ENCODE results near the gene CCT3. TPM values are rescaled to one million over a fixed set of nuclear protein-coding genes. Genes with fewer than 3 reads are reported as not detected.

Gene CCT3
- total and polyA plus RNA-seq, 10 of the 15 experiments (the other 5 are each of a cell fraction or from before 2014, with no cell fraction given), result 319 to 585 (median 427) TPM

GRCh38 chr1:156385534-156386031 lies 47.5 kb upstream of the CCT3 start:
- Histone ChIP-seq H3K27me3 (replicated peaks in 1 of 2; ENCODE audit: control insufficient read depth in 2 of 2, insufficient read depth in 2 of 2, low read length in 1 of 2) (peaks cover 6 to 11% of the 10 kb centered on the region in 2 experiments), H4K20me1 (ENCODE audit: control insufficient read depth, insufficient read depth) (no peaks in the 10 kb centered on the region), H3K36me3 (ENCODE audit: control insufficient read depth in 2 of 2, insufficient read depth in 2 of 2, low read length in 1 of 2) (no peaks in the 10 kb centered on the region), H3K27ac (ENCODE audit: control insufficient read depth, insufficient read depth) (no peak overlapping the region), H3K4me3 (no peak overlapping the region), H3K9ac (ENCODE audit: control insufficient read depth, insufficient read depth, low read length) (no peak overlapping the region), H3K4me2 (ENCODE audit: control insufficient read depth, insufficient read depth) (no peak overlapping the region), H3K79me2 (ENCODE audit: control insufficient read depth, insufficient read depth, low read length) (no peaks in the 10 kb centered on the region), H3K4me1 (ENCODE audit: control insufficient read depth, insufficient read depth, low read length) (no peaks in the 10 kb centered on the region), H3K9me3 (replicated peaks; ENCODE audit: control insufficient read depth, insufficient read depth, low read length) (no peaks in the 10 kb centered on the region), H2AFZ (ENCODE audit: control insufficient read depth, low read depth, low read length) (no peak overlapping the region)
- BruUV-seq (replicated peaks), result no TSS peak
- ATAC-seq (peak; percentile 69), FAIRE-seq (peak; percentile 95), DNase-seq (ENCODE audit: low read depth, low spot score) (no peak)
- SMC1A ChIA-PET (ENCODE audit: uncharacterized antibody, unreplicated experiment), result interaction anchor here (0.6 to 5.4 kb wide), 28 partner anchors 9 to 242 kb away, joined by 3 to 149 read pairs (median 5); partner anchors contain the start of gene TTC24
- RAD21 ChIA-PET (ENCODE audit: unreplicated experiment), result interaction anchor here (0.6 to 6.3 kb wide), 31 partner anchors 8 to 242 kb away, joined by 3 to 162 read pairs (median 4); partner anchors contain the start of gene NAXE
- 0% methylated on average over 9 of the region's 9 CpGs for WGBS (ENCODE audit: insufficient coverage, insufficient replicate concordance, low lambda C conversion rate, missing lambda C conversion rate)
- in situ Hi-C loops (cut with MboI), result loop anchor here (5.0 kb wide), 1 partner anchor 222 kb away; no protein-coding TSS in a partner anchor
- POLR2A ChIA-PET, result interaction anchor here (0.6 to 1.5 kb wide), 3 partner anchors 14 to 271 kb away, joined by 3 to 8 read pairs (median 3); no protein-coding TSS in a partner anchor
- intact Hi-C loops (cut with micrococcal nuclease; ENCODE audit: unreplicated experiment), result loop anchor here (1.0 to 2.0 kb wide), 2 partner anchors 61 to 223 kb away; no protein-coding TSS in a partner anchor
- CTCF ChIA-PET, result interaction anchor here (0.6 to 7.8 kb wide), 60 partner anchors 8 to 1616 kb away, joined by 3 to 468 read pairs (median 6); partner anchors contain the start of genes IQGAP3, MEF2D, NAXE and RHBG
- TF ChIP-seq TCF3 (IDR thresholded peaks at IDR 0.05; ENCODE audit: borderline replicate concordance, insufficient read depth, low read depth, low read length), result no peak
- no peak for TF ChIP-seq JUNB (IDR thresholded peaks at IDR 0.05)
- TF ChIP-seq, protein P1, sequence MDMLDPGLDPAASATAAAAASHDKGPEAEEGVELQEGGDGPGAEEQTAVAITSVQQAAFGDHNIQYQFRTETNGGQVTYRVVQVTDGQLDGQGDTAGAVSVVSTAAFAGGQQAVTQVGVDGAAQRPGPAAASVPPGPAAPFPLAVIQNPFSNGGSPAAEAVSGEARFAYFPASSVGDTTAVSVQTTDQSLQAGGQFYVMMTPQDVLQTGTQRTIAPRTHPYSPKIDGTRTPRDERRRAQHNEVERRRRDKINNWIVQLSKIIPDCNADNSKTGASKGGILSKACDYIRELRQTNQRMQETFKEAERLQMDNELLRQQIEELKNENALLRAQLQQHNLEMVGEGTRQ (IDR thresholded peaks at IDR 0.05; ENCODE audit: borderline replicate concordance, low read depth, low read length), result no peak
- TF ChIP-seq ASH2L (IDR thresholded peaks at IDR 0.05; ENCODE audit: borderline replicate concordance, low read depth), result no peak
- peak; percentile 75 for TF ChIP-seq YY1 (IDR thresholded peaks at IDR 0.05; ENCODE audit: low read depth, low read length)
- TF ChIP-seq ATF7 (IDR thresholded peaks at IDR 0.05; ENCODE audit: low read depth), result no peak
- no peak for TF ChIP-seq ATF3 (IDR thresholded peaks at IDR 0.05; ENCODE audit: borderline replicate concordance, extremely low read depth, low read depth, low read length)
- TF ChIP-seq SMAD5 (IDR thresholded peaks at IDR 0.05; ENCODE audit: low read depth), result no peak
- no peak for TF ChIP-seq SIN3A (IDR thresholded peaks at IDR 0.05; ENCODE audit: low read depth, low read length)
- peak; percentile 95 for TF ChIP-seq ZNF24 (IDR thresholded peaks at IDR 0.05)
- peak; percentile 43; the same call in 1 of the 2 replicates for TF ChIP-seq SMARCA5 (IDR thresholded peaks at IDR 0.05)
- no peak for TF ChIP-seq FOXM1 (IDR thresholded peaks at IDR 0.05; ENCODE audit: low read depth, low read length)
- TF ChIP-seq IKZF2 (IDR thresholded peaks at IDR 0.05), result no peak
- peak; percentile 89 to 90 (median 89) for TF ChIP-seq CTCF (IDR thresholded peaks at IDR 0.05 in 2 of 3, conservative IDR thresholded peaks at IDR 0.05 in 1 of 3; ENCODE audit: control insufficient read depth in 2 of 3, extremely low read depth in 1 of 3, insufficient read depth in 1 of 3, low read depth in 3 of 3, low read length in 3 of 3)
- no peak for TF ChIP-seq CBFB (IDR thresholded peaks at IDR 0.05; ENCODE audit: low read depth)
- TF ChIP-seq, protein P2, sequence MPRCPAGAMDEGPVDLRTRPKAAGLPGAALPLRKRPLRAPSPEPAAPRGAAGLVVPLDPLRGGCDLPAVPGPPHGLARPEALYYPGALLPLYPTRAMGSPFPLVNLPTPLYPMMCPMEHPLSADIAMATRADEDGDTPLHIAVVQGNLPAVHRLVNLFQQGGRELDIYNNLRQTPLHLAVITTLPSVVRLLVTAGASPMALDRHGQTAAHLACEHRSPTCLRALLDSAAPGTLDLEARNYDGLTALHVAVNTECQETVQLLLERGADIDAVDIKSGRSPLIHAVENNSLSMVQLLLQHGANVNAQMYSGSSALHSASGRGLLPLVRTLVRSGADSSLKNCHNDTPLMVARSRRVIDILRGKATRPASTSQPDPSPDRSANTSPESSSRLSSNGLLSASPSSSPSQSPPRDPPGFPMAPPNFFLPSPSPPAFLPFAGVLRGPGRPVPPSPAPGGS (IDR thresholded peaks at IDR 0.05; ENCODE audit: borderline replicate concordance, insufficient read depth, low read depth, low read length, poor library complexity, severe bottlenecking), result no peak

All from GM12878 (cell line).